K562 (cell line): ENCODE data around the gene MAN1B1. TPM values are rescaled to one million over a fixed set of nuclear protein-coding genes. Genes with fewer than 3 reads are reported as not detected.

Source experiments
- ARID1B ChIP-seq: fragments of 450-650 bp; IDR thresholded peaks from 2 replicates; pipeline ENCODE4 v1.6.1; 2016; ENCODE audit warnings: antibody characterized with exemption, mild to moderate bottlenecking, inconsistent platforms
- BDP1 ChIP-seq: IDR thresholded peaks from 3 replicates; pipeline ENCODE4 v1.6.1; 2011; ENCODE audit not compliant: insufficient read length, insufficient read depth
- BRF2 ChIP-seq: IDR thresholded peaks from 3 replicates; pipeline ENCODE4 v1.6.1; 2011; ENCODE audit warnings: borderline replicate concordance, mild to moderate bottlenecking; ENCODE audit not compliant: insufficient read length, insufficient read depth
- CC2D1A ChIP-seq: fragments of 450-650 bp; IDR thresholded peaks from 2 replicates; pipeline ENCODE4 v1.6.1; 2017; ENCODE audit warnings: mild to moderate bottlenecking
- CREB5 ChIP-seq: fragments of 250-450 bp; sonication (Bioruptor Pico); IDR thresholded peaks from 2 replicates; pipeline ENCODE4 v1.5.0; 2020; ENCODE audit warnings: mild to moderate bottlenecking
- DIDO1 ChIP-seq: fragments of 450-650 bp; IDR thresholded peaks from 2 replicates; pipeline ENCODE4 v1.6.1; 2016; ENCODE audit warnings: low read depth, missing biosample characterization, missing genetic modification characterization
- ELF2 ChIP-seq: fragments of 250-450 bp; sonication (Bioruptor Pico); IDR thresholded peaks from 2 replicates; pipeline ENCODE4 v1.5.0; 2021; ENCODE audit warnings: mild to moderate bottlenecking
- MXI1 ChIP-seq: IDR thresholded peaks from 2 replicates; pipeline ENCODE4 v1.6.1; 2011; ENCODE audit warnings: low read depth, mild to moderate bottlenecking, improper control_type of control experiment, low read length
- NEUROD1 ChIP-seq: fragments of 150-350 bp; IDR thresholded peaks from 2 replicates; pipeline ENCODE4 v1.6.1; 2014; ENCODE audit warnings: borderline replicate concordance, low read length, low read depth; ENCODE audit not compliant: partially characterized antibody
- NFIC ChIP-seq: fragments of 450-650 bp; IDR thresholded peaks from 2 replicates; pipeline ENCODE4 v1.6.1; 2017; ENCODE audit warnings: mild to moderate bottlenecking, inconsistent platforms
- NFRKB ChIP-seq: fragments of 450-650 bp; IDR thresholded peaks from 2 replicates; pipeline ENCODE4 v1.6.1; 2016; ENCODE audit warnings: low read depth
- PTRF ChIP-seq: fragments of 450-650 bp; IDR thresholded peaks from 2 replicates; pipeline ENCODE4 v1.6.1; 2016; ENCODE audit warnings: mild to moderate bottlenecking, missing genetic modification characterization, missing compliant biosample characterization
- RNF219 ChIP-seq: fragments of 250-450 bp; sonication (Bioruptor Pico); IDR thresholded peaks from 2 replicates; pipeline ENCODE4 v1.5.0; 2022; ENCODE audit warnings: mild to moderate bottlenecking
- SAFB2 ChIP-seq: fragments of 200-400 bp; formaldehyde crosslinking; IDR thresholded peaks from 2 replicates; pipeline ENCODE4 v1.6.1; 2018; ENCODE audit warnings: borderline replicate concordance, low read length, low read depth, moderate library complexity; ENCODE audit not compliant: severe bottlenecking
- SMARCE1 ChIP-seq: fragments of 450-650 bp; IDR thresholded peaks from 2 replicates; pipeline ENCODE4 v1.7.1; 2016; ENCODE audit warnings: mild to moderate bottlenecking
- SREBF2 ChIP-seq: sonication (generic); formaldehyde crosslinking; IDR thresholded peaks from 2 replicates; pipeline ENCODE4 v1.4.0; 2020; ENCODE audit warnings: mild to moderate bottlenecking, missing genetic modification reagents
- U2AF1 ChIP-seq: fragments of 200-400 bp; formaldehyde crosslinking; optimal IDR thresholded peaks from 2 replicates; pipeline ENCODE3; 2017; ENCODE audit warnings: mild to moderate bottlenecking, low read depth, low read length, moderate library complexity
- ZBTB8A ChIP-seq: fragments of 450-650 bp; IDR thresholded peaks from 2 replicates; pipeline ENCODE4 v1.6.1; 2018; ENCODE audit warnings: mild to moderate bottlenecking, moderate library complexity; ENCODE audit not compliant: partially characterized antibody
- ZC3H11A ChIP-seq: IDR thresholded peaks from 2 replicates; pipeline ENCODE4 v1.6.1; 2012; ENCODE audit warnings: low read depth, low read length, improper control_type of control experiment
- ZNF133 ChIP-seq: fragments of 250-450 bp; sonication (Bioruptor Pico); IDR thresholded peaks from 2 replicates; pipeline ENCODE4 v1.4.0; 2020; ENCODE audit warnings: mild to moderate bottlenecking
- ZNF232 ChIP-seq: sonication (generic); formaldehyde crosslinking; IDR thresholded peaks from 2 replicates; pipeline ENCODE4 v1.8.0; 2022; ENCODE audit warnings: mild to moderate bottlenecking, missing genetic modification reagents
- ZNF277 ChIP-seq: fragments of 250-450 bp; sonication (Bioruptor Pico); IDR thresholded peaks from 2 replicates; pipeline ENCODE4 v1.8.0; 2022; ENCODE audit warnings: inconsistent platforms, mild to moderate bottlenecking, moderate library complexity, borderline replicate concordance
- polyA plus RNA-seq, 8 experiments: library from polyadenylated mRNA; depleted of rRNA in 4 of 8; stranded (reverse) in 5 of 8; unstranded in 3 of 8; fragments of >200 nt; fragmentation: Nextera tagmentation in 2 of 8; fragmentation: Illumina TruSeq in 1 of 8; extraction: Ambion mirVana in 2 of 8; extraction: Trizol in 1 of 8; gene quantifications; 2 replicates each; pipeline versions ENCODE4 v1.2.1 to v1.2.3, GENCODE V29; 2011 to 2014; ENCODE audit warnings: inconsistent platforms in 1 of 8, missing spikeins in 1 of 8
- total RNA-seq, 7 experiments: library from RNA; depleted of rRNA in 6 of 7; stranded (reverse); fragments of >200 nt in 6 of 7; fragmentation: Illumina TruSeq in 2 of 7; extraction: Trizol in 2 of 7; gene quantifications; 2 replicates each; pipeline versions ENCODE4 v1.2.1 to v1.2.3, GENCODE V29; 2011 to 2021; ENCODE audit warnings: low replicate concordance in 1 of 7

Gene MAN1B1
- total and polyA plus RNA-seq, 9 of the 15 experiments (the other 6 are each of a cell fraction or from before 2014, with no cell fraction given) = 0.55 to 36.6 (median 27.3) TPM

- TF ChIP-seq RNF219 = no peak
- TF ChIP-seq U2AF1 = no peak
- no peak for TF ChIP-seq BDP1
- no peak for TF ChIP-seq ZNF232 (CRISPR knock-in tag)
- TF ChIP-seq SAFB2 = no peak
- TF ChIP-seq NFIC = peak; percentile 26; the same call in 1 of the 2 replicates
- no peak for TF ChIP-seq SMARCE1
- TF ChIP-seq BRF2 = no peak
- no peak for TF ChIP-seq ZNF133
- no peak for TF ChIP-seq ZC3H11A
- TF ChIP-seq CREB5 = no peak
- TF ChIP-seq SREBF2 (CRISPR knock-in tag) = no peak
- peak; percentile 85 for TF ChIP-seq ARID1B
- no peak for TF ChIP-seq ZNF277 (CRISPR knock-in tag)
- TF ChIP-seq DIDO1 (tag) = no peak
- peak; percentile 32 for TF ChIP-seq NEUROD1
- no peak for TF ChIP-seq MXI1
- no peak for TF ChIP-seq NFRKB
- no peak for TF ChIP-seq CC2D1A
- no peak for TF ChIP-seq ELF2 (CRISPR knock-in tag)
- no peak for TF ChIP-seq PTRF (tag)
- no peak for TF ChIP-seq ZBTB8A
These were observed 71.0 kb downstream of the MAN1B1 start (continued) for GRCh38 chr9:137157618-137158415.
